Colonic mucosa (tissue), 4 donors: ENCODE data around the gene UGT1A7. TPM values are rescaled to one million over a fixed set of nuclear protein-coding genes. Genes with fewer than 3 reads are reported as not detected.

Source experiments
- DNase-seq: peaks from one replicate; pipeline ENCODE4 v3.0.0-alpha.2; 2020
- H3K27ac ChIP-seq: fragments of 200-600 bp; one replicate; pipeline ENCODE4 v1.8.0; 2021
- H3K27me3 ChIP-seq: fragments of 200-600 bp; one replicate; pipeline ENCODE4 v1.8.0; 2021
- H3K36me3 ChIP-seq: fragments of 200-600 bp; one replicate; pipeline ENCODE4 v1.8.0; 2021
- H3K4me1 ChIP-seq: fragments of 200-600 bp; one replicate; pipeline ENCODE4 v1.8.0; 2021; ENCODE audit warnings: mild to moderate bottlenecking
- H3K4me3 ChIP-seq: fragments of 200-600 bp; one replicate; pipeline ENCODE4 v1.8.0; 2021
- H3K9ac ChIP-seq, 2 donors: one replicate each; pipeline ENCODE4 v1.7.0; 2013; ENCODE audit warnings: control low read depth in 2 of 2, low read depth in 2 of 2, low read length in 2 of 2
- H3K9me3 ChIP-seq: fragments of 200-600 bp; one replicate; pipeline ENCODE4 v1.8.0; 2021
- CTCF ChIP-seq: fragments of 200-600 bp; IDR thresholded peaks from one replicate; pipeline ENCODE4 v1.8.0; 2022; ENCODE audit warnings: antibody characterized with exemption, mild to moderate bottlenecking
- intact Hi-C: fragments of 100-400 bp; cut with DNase I; formaldehyde crosslinking; loops from one replicate; pipeline ENCODE4 v1.14.1; 2022
- total RNA-seq, 2 donors: library from RNA; stranded (reverse); fragmentation: NEBNext Ultra II Directional in 1 of 2; extraction: Animal tissue kit (Norgen Biotek cat#: 25700) in 1 of 2; gene quantifications; one replicate each; pipeline ENCODE4 v1.2.1, GENCODE V29; 2021
- donor health status: healthy.
- donor health status: DM: no; HTN: no; CAD: no.
- donor health status: DM: no; HTN: no; CAD: no.

UGT1A7 gene
- total RNA-seq, 2 donors from 2014 or later, result 3.1 TPM

- Histone ChIP-seq H3K4me3 (no peak overlapping the region), H3K27ac (no peak overlapping the region), H3K9ac (no peak overlapping the region), H3K27me3 (no peaks in the 10 kb centered on the region), H3K4me1 (no peaks in the 10 kb centered on the region), H3K36me3 (no peaks in the 10 kb centered on the region), H3K9me3 (no peaks in the 10 kb centered on the region)
- no peak for TF ChIP-seq CTCF
- intact Hi-C loops, result no loop called here
- DNase-seq, result no peak
Observed at GRCh38 chr2:233792720-233793119, 111.0 kb downstream of the UGT1A7 start.

GRCh38 chr2:233793465-233794127 lies 111.9 kb downstream of the UGT1A7 start:
- no peak overlapping the region for H3K27ac ChIP-seq
- H3K4me1 ChIP-seq, result no peaks in the 10 kb centered on the region
- intact Hi-C loops, result no loop called here
- no peak for TF ChIP-seq CTCF
- no peak overlapping the region for H3K9ac ChIP-seq
- no peaks in the 10 kb centered on the region for H3K27me3 ChIP-seq
- no peak for DNase-seq
- H3K36me3 ChIP-seq, result no peaks in the 10 kb centered on the region
- no peaks in the 10 kb centered on the region for H3K9me3 ChIP-seq
- no peak overlapping the region for H3K4me3 ChIP-seq

GRCh38 chr2:233794128-233794658 lies 112.5 kb downstream of the UGT1A7 start:
- intact Hi-C loops, result no loop called here
- no peak overlapping the region for H3K9ac ChIP-seq
- H3K9me3 ChIP-seq, result no peaks in the 10 kb centered on the region
- H3K4me1 ChIP-seq, result no peaks in the 10 kb centered on the region
- H3K4me3 ChIP-seq, result no peak overlapping the region
- no peak overlapping the region for H3K27ac ChIP-seq
- H3K27me3 ChIP-seq, result no peaks in the 10 kb centered on the region
- TF ChIP-seq CTCF, result no peak
- peak; percentile 15 for DNase-seq
- no peaks in the 10 kb centered on the region for H3K36me3 ChIP-seq

- peak; percentile 12 for DNase-seq
- intact Hi-C loops, result no loop called here
- no peaks in the 10 kb centered on the region for H3K36me3 ChIP-seq
Observed at GRCh38 chr2:233795735-233796171, 114.1 kb downstream of the UGT1A7 start.

GRCh38 chr2:233796254-233796653 lies 114.6 kb downstream of the UGT1A7 start:
- Histone ChIP-seq H3K27ac (no peak overlapping the region), H3K4me1 (no peaks in the 10 kb centered on the region), H3K27me3 (no peaks in the 10 kb centered on the region), H3K9me3 (no peaks in the 10 kb centered on the region), H3K4me3 (no peak overlapping the region), H3K36me3 (no peaks in the 10 kb centered on the region), H3K9ac (no peak overlapping the region)
- no peak for TF ChIP-seq CTCF
- intact Hi-C loops, result no loop called here
- DNase-seq, result no peak

More at GRCh38 chr2:233795735-233796171, 114.1 kb downstream of the UGT1A7 start:
- Histone ChIP-seq H3K9me3 (no peaks in the 10 kb centered on the region), H3K27me3 (no peaks in the 10 kb centered on the region), H3K4me3 (no peak overlapping the region), H3K9ac (no peak overlapping the region), H3K4me1 (no peaks in the 10 kb centered on the region), H3K27ac (no peak overlapping the region)
- TF ChIP-seq CTCF, result no peak
